Myocyte (in vitro differentiated cells): Measurements from ENCODE around the gene VTI1A. TPM values are rescaled to one million over a fixed set of nuclear protein-coding genes. Genes with fewer than 3 reads are reported as not detected.

Source experiments
- DNase-seq: peaks from one replicate; pipeline ENCODE4 v3.0.0-alpha.2; 2012; ENCODE audit warnings: low read depth
- total RNA-seq: library from RNA; depleted of rRNA; stranded (reverse); fragments of >200 nt; gene quantifications from 2 replicates; pipeline ENCODE4 v1.2.3, GENCODE V29; 2014

VTI1A gene
- total RNA-seq, 1 donor from 2014 or later, result 35.3 TPM

DNA sequence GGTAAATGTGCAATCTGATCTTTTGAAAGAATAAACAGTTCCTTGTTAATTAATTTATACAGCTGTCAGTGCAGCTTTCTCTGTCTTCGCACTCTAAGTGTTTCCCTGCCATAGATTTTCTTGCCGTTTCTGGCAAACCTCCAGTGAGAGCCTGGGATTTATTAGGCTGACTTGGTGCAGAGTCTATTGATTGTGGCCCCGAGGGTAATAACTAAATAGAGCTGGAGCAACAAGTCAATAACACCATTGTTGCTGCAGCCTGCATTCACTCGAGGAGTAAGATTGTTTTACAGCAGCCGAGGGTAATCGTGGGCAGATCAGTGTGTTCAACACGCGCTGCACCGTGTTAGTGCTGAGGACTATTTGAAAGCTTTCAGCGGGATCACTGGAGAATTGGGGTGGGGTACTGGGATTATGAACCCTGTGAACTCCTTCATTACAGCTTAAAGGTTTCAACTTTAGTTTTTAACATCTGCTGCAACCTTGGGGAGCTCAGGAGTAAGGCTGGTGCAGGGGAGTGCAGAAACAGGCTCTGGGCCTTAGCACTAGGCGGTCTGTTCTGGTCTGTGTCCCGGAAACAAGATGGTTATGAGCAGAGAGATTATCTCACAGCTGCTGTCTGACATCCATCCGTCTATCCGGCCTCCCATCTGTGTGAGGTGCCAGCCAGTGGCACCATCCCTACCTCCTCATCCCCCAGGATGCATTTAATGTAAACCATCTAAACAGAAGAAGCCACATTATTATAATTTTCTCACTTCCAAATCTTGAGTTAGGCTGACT lies 329.1 kb downstream of the VTI1A start:
- peak; percentile 9 for DNase-seq

DNA sequence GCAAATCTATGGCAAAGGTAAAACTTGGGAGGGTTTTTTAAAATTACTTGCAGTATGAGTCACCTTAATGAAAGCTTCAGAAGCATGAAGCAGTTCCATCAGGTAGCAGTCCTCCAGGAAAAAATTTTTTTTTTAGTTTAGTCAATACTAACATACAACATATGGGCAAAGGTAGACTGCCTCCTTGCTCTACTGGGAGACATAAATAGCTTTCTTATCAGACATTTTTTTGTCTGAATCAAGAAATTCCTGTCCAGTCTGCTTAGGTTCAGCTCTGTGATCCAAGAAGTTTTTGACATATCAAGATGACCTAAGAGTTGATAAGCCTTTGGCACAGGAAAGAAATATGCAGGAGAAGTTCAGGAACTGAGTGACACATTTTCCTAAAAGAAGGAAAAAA lies 331.6 kb downstream of the VTI1A start:
- DNase-seq, result no peak

DNA sequence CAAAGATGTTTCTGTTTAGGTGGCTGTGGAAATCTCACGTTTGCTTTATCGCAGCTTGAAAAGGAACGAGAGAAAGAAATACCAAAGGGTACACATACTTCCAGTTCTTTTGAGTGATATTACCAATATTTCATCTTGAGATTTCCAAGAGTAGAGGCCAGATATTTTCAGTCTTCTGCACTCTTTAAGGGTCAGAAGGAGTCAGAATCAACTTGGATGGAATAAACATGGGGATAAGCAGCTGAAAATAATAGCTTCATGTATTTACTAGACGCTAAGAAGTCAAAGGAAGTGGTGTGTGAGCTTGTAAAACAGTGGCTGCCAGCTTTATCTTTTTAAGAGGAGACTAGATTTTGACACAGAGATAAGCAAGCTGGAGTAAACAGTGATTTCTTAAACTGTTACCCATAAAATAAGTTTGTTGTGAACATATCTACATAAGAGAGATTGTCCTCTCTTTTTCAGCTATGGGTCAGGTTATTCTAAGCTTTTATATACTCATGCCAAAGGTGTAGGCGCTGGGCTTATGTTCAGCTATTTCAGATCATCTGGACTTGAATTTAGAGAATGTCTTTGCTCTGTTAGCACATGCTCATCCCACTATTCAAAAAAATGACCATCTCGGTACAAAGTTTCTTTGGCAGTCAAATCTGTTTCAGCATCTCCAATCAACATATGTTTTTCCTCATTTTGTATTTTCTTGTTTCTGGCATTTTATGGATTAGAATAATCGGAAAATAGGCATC lies 332.2 kb downstream of the VTI1A start:
- no peak for DNase-seq

DNA sequence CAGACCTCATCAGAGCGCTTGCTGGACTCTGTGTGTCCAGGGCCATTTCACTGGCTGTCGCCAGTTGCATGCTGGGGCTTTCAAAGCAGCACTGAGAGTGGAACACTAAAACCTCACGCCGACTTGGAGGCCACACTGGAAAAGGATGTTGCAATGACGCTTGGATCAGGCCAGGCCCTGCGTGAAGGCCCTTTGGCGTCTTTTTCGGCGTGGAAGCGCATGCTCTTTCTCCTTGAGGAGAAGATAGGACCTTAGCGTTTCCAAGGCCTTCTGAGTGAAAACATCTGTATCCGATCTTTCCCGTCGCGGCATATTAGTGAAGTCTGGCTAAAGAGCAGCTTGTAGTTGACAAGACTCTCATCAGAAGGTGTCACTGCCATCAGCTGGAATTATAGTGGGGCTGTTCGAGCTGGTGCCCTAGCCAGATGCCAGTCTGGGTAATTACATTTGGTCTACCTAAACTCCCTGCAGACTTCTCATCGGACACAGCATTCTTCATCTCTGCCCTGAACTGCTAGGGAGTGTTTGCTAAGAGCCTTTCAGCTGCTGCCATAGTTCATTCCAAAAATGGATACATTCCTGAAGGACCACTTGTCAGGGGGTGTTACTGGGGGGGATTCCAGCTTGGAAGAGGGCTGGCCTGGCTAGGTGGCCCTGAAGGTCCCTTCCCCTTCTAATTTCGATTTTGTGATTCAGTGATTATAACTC lies 335.3 kb downstream of the VTI1A start:
- no peak for DNase-seq

DNA sequence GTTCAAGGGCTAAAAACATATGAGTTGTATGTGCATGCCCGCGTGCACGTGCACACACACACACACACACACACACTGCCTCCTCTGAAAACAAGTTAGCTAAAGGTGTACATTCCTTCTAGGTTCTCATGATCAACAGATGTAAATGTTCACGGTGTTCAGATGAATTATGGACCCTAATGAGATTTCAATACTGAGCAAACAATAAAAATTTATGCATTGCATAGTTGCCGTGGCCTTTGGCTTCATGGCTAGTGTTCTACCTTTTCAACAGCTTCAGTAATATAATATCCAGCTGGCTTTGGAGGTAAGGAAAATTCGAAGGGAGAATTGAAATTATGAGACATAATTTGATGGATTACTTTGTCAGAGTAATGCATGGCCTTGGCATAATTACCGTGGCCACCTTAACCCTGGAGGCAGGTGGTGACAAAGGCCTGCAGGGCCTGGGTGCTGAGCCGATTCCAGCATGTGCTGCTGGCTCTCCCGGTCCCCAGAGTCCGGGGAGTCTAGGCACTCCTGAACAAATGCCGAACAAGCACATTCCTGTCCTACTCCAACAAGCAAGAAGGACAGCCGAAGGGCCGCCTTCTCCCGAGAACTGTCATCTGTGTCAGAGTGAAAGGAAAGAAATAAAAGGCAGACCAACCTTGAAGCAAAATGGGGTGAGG lies 336.5 kb downstream of the VTI1A start:
- no peak for DNase-seq

DNA sequence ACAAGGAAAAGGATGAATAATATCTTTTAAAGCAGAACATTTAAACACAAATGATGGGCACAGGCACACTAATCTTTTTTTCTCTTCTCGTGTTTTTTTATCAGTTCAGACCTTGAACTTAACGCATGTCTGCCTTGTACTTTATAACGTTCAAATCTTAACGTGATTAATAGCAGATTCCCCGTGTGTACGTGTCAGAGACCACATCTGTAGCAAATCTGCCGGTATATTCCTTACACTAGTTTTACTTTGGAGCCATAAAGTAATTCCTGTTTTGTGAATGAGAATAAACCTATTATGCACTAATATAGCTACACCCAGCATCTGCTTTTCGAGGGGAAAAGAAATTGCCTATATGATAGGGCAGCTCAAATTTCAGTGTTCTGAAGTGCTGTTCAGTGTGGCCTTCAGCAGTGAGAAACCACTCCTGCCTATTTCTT lies 337.0 kb downstream of the VTI1A start:
- no peak for DNase-seq

DNA sequence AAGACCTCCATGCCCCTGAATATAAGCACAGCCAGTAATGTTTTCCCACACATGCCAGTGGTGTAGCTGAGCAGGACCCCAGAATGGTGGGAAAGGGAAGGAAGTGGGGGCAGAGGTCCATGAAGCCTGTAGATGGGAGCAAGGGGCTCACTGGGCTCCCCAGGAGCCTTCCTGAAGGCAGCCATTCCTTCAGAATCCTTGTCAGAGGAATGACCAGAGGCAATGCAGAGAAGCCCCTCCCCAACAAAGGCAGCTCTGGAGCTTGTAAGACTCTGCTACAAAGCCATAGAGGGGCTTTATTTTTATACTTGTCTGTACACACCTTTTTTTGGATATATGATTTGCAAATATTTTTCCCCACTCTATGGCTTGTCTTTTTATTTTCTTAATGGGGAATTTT lies 338.1 kb downstream of the VTI1A start:
- DNase-seq, result no peak

DNA sequence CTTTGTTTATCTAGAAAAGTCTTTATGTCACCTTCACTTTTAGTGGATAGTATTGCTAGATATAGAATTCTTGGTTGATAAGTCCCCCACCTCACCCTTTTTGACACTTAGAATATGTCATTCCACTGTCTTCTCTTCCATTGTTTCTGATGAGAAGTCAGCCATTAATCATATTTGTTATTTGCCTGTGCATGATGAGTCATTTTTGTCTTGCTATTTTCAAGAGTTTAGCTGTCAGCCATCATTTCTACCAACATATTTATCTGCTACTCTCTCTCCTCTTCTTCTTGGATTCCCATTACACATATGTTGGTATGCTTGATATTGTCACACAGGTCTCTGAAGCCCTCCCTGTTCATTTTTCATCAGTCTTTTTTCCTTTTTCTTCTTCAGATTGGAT lies 342.2 kb downstream of the VTI1A start:
- no peak for DNase-seq

DNA sequence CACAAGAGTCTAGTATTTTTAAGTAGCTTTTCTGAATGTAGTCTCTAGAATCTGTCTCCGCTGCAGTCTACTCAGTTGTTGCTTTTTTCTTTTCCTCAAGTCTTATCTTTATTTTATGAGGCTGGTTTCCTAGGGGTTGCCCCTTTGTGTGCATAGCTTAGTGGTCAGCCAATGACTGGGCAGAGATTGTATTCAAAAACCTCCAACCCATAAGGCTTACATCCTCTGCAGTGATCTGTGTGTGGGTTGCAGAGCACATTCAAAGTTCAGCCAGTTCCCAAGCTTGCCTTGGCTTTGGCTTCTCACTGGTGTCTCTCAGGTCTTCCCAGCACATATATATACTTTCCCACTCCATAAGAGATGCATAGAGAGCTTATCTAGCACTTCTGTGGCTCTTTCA lies 343.0 kb downstream of the VTI1A start:
- no peak for DNase-seq

DNA sequence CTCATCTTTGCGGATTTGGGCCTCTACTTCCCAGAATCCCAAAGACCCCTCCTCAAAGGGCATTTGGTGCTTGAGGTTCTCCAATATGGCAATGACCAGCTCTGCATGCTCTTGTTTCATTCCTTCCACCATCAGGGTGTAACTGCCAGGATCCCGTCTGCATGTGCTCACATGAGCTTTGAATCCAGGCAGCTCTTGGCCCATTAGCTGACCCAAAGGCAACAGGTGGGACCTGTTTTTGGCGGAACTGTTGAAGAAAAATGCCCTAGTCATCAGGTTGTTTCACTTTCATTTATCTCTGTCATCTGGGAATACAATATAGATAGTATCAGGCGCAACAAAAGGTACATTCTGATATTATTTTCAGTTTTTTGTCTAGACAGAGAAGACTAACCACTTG lies 343.9 kb downstream of the VTI1A start:
- DNase-seq, result no peak

DNA sequence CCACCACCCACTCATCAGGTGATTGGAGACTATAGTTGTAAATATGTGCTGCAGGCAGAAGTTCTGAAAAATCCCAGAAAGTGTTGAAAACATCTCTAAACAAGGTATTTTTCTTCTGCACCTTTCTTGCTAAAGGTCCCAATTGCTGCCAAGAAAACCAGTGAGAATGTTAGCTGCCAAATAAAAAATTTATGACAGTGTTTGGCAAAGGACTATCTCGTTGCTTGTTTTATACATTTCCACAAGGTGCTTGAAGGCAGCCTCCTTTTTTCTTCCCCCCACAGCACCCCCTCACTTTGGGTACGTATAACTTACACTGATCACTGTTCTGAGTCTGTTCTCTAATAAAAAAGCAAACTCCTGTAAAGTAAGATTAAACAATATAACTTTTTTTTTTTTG lies 344.4 kb downstream of the VTI1A start:
- DNase-seq, result no peak

DNA sequence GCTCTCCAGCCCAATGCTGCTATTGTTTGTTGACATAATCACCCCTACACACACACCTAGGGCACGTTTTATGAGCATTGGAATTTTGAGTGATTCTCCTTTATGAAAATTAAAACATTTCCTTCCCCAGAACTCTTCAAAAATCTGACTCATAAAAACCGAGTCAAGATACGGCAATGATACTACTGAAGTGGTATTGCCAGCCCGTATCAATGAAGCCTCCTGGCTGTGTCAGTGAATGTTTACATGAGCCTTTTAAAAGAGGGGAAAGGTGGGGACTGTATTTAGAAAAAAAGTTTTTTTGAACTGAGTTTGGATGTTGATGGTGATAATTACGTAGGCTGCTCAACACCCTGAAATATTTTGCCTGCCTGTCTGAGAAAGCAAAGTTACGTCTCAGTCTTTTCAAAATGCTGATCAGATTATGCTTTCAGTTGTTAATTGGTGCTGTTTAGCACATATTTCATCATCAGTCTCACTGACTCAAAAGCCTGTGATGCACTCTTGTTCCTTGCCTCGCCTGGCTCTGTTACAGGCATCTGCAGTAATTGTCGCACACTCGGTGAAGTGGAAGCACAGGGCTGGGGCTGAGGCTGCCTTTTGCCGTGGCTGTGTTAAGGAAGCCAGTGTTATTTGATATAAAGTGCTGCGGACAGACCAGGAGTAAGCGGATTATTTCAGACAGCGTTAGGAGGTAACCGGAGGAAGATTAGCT lies 345.6 kb downstream of the VTI1A start:
- DNase-seq, result peak; percentile 12

DNA sequence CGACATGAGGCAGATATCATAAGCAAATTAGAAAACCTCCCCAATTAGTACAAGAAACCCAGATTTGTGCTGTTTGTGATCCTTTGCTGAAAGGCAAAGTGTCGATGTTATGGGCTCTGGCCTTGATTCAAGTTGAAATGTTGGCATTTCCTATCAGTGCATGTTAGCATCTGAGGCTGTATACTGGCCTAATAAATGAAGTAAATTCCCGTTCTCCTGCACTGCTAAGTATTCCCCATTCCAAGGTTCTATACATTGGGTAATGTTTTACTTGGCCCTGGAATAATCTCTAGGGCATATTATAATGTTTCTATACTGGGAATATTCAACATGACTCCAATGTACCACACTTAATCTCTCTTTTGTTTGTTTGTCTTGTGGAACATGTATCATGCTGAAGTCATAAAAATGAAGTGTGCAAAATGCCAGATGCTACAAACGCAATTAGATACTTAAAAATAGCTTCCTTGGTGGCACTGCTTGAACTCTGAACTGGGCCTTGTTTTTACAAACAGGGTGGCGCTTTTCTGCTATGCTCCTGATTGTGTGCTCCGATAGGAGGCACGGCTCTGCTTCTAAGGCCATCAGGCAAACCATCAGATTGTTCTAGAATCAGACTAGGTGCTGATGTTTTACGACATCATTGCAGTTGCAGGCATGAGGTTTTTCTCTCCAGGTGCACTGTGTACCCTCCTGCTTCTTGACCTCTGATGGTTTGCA lies 346.3 kb downstream of the VTI1A start:
- DNase-seq, result no peak

DNA sequence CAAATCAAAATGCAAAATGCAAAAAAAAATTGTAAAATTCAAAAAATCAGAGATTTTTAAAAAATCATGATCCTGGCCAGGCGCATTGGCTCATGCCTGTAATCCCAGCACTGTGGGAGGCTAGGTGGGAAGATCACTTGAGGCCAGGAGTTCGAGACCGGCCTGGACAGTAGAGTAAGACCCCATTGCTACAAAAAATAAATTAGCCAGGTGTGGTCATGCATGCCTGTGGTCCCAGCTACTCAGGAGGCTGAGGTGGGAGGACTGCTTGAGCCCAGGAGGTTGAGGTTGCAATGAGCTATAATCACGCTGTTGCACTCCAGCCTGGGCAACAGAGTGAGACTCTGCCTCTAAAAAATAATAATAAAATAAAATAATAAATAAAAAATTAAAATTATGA lies 347.2 kb downstream of the VTI1A start:
- DNase-seq, result no peak

DNA sequence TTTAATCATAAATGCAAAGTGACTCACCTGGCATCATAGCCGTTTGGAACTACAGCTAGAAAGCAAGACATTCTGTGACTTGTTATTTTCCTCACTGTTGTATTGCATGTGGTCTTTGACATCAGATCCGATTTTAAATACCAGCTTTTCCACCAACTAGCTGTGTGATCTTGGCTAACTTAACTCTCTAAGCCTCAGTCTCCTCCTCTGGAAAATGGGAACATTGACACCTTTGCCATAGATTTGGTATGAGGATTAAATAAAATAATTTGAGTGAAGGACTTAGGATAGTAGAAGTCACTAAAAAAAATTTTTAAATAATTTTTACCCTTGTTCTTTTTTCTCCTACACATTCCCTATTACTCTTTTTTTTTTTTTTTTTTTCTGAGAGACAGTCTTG lies 348.1 kb downstream of the VTI1A start:
- DNase-seq, result no peak

DNA sequence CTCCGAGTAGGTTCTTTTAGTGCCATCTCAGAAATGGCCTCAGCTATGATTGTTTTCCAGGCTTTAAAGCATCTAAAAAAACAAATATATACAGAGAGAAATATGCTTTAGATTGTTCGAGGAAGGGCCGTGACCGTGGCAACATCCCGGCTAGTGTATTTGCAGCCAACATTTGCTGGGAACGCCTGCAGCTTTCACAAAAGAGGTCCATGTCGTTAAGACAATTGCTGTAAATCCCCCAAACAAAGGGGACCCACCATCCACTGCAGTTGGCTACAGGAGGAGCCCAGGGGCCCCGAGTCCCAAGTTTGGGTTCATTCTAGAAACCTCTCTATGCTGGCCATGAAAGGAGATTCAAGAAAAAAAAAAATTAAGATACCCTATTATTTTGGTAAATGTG lies 350.2 kb downstream of the VTI1A start:
- no peak for DNase-seq

DNA sequence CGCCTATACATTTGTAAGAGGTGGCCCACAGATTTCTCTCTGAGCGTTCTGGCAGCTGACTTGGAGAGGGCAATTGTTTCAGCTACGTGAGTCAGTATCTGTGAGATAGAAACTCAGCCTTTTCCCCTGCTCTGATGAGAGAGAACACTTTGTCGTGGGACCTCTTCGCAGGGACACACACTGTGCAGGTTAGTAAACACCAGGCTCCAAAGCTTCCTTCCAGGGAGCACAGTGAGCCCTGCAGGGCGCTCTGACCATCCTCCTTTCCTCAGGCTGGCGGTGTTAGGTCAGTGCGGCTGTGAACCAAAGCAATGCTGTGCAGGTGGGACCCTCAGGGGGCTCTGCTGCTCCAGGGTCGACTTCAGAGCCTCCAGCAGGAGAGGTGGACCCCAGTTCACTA lies 350.8 kb downstream of the VTI1A start:
- DNase-seq, result no peak

DNA sequence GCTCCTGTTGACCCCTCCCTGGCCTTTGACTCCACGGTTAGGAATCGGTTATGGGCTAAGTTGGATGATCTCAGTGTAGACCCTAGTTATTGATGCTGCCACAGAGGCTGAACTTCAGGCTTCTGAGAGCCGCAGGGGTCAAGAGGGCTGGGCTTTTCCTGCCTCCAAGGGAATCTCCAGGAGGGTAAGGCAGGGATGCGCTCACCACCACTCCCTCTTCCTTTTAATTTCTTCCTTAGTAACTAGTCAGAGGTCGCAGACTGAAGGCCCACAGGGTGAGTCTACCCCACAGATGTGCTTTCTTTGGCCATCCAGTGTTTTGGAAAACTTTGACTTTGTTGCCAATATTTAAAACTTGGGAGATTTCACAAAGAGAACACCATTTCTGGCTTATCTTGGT lies 352.0 kb downstream of the VTI1A start:
- DNase-seq, result no peak

DNA sequence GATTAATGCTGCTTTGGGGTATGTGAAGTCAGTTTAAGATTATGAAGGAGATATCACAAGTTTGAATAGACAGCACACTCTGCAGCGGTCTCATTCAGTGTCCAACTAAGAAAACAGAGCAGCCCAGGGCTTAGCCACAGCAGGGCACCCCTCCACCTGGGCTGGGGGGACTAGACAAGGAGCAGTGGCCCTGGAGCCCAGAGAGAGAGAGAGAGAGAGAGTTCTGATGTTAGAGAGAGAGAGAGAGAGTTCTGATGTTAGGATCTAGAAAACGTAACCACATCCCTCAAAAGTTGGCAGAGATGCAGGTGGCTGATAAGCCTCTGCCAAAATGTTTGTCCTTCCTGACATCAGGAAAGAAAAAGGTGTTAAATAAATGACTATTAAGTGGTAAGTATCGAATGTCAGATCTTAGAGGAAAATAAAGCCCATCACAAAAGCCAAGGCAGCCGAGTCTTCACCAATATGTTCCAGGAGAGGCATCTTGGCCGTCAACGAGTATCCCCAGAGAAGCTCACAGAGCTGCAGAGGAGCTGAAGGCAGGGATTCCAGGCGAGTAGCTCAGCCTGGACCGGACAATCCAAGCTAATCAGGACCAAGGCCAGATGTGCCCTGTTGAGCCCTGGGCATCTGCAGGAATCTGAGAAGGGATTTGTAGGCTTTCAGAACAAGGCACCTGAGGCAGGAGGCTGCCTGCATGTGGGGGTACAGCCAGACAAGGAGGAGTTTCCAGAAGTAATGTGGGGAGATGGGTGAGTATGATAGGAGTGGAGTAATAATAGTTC lies 352.9 kb downstream of the VTI1A start:
- no peak for DNase-seq

DNA sequence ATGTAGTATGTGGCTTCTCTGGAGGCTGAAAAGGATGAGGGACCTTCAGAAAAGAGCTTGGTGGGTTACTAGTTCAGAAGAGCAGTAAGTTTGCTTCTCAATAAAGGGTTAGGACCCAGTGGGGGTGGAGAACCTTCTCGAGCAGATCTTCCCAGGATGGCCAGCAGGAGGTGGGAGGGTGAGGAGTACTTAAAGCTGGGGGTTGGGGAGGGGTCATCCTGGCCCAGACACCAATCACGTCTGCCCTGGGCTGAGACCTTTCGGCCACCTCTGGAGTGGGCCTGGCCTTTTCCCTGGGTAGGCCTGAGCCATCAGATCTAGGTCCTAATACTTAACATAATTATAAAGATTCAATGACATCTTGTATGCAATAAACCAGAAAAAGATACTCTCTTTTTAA lies 354.0 kb downstream of the VTI1A start:
- DNase-seq, result no peak
